Neural crest cell (in vitro differentiated cells): ENCODE data around the gene NPLOC4. TPM values are rescaled to one million over a fixed set of nuclear protein-coding genes. Genes with fewer than 3 reads are reported as not detected.
"Not testable (repeated sequence)": the region's sequence is repeated elsewhere in the genome, so short reads cannot be mapped to it uniquely, and the experiment has no call there.

Experiments
- DNase-seq: peaks from one replicate; pipeline ENCODE4 v3.0.0; 2021; ENCODE audit warnings: low read depth, mixed read lengths, low spot score
- H3K27ac Mint-ChIP-seq: one replicate; pipeline ENCODE4 v1.8.0; 2021; ENCODE audit warnings: mild to moderate bottlenecking, mixed read lengths; ENCODE audit not compliant: unreplicated experiment
- H3K27me3 Mint-ChIP-seq: 2 replicates; pipeline ENCODE4 v1.8.0; 2021; ENCODE audit warnings: low read depth, mild to moderate bottlenecking, mixed read lengths
- H3K36me3 Mint-ChIP-seq: 2 replicates; pipeline ENCODE4 v1.8.0; 2021; ENCODE audit warnings: low read depth, mild to moderate bottlenecking, mixed read lengths
- H3K4me1 Mint-ChIP-seq: 2 replicates; pipeline ENCODE4 v1.8.0; 2021; ENCODE audit warnings: mixed read lengths
- H3K4me3 Mint-ChIP-seq: one replicate; pipeline ENCODE4 v1.8.0; 2021; ENCODE audit warnings: mild to moderate bottlenecking, mixed read lengths
- H3K9me3 Mint-ChIP-seq: 2 replicates; pipeline ENCODE4 v1.8.0; 2021; ENCODE audit warnings: mixed read lengths
- total RNA-seq: library from RNA; stranded (reverse); gene quantifications from 2 replicates; pipeline ENCODE4 v1.2.1, GENCODE V29; 2021
- TF ChIP-seq, protein P1 (sequence below): fragments of 200-600 bp; sonication (generic); conservative IDR thresholded peaks from 2 replicates; pipeline ENCODE4 v1.5.0; 2021; ENCODE audit warnings: antibody characterized with exemption, mild to moderate bottlenecking

NPLOC4 gene
- total RNA-seq, 1 donor from 2014 or later = 97.7 TPM

DNA sequence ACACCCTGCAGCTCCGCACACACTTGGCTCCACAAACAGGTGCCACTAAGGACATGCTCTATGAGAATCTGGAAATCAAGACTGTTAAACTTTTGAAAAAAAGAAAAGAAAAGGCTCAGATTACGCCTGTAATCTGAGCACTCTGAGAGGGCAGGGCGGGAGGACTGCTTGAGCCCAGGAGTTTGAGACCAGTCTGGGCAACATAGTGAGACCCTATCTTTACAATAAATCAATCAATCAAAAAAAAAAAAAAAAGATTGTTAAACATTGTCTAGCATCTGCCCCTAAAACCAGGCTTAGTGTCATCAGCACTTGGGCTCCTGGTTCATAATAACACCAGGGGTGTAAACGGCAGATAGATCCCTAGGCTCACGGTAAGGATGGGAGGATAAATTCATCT lies 47.3 kb downstream of the NPLOC4 start:
- Mint-ChIP-seq H3K4me1 (no peaks in the 10 kb centered on the region), H3K27ac (no peak overlapping the region), H3K4me3 (no peak overlapping the region), H3K27me3 (no peaks in the 10 kb centered on the region), H3K36me3 (peaks cover 20% of the 10 kb centered on the region), H3K9me3 (no peaks in the 10 kb centered on the region)
- TF ChIP-seq, protein P1, sequence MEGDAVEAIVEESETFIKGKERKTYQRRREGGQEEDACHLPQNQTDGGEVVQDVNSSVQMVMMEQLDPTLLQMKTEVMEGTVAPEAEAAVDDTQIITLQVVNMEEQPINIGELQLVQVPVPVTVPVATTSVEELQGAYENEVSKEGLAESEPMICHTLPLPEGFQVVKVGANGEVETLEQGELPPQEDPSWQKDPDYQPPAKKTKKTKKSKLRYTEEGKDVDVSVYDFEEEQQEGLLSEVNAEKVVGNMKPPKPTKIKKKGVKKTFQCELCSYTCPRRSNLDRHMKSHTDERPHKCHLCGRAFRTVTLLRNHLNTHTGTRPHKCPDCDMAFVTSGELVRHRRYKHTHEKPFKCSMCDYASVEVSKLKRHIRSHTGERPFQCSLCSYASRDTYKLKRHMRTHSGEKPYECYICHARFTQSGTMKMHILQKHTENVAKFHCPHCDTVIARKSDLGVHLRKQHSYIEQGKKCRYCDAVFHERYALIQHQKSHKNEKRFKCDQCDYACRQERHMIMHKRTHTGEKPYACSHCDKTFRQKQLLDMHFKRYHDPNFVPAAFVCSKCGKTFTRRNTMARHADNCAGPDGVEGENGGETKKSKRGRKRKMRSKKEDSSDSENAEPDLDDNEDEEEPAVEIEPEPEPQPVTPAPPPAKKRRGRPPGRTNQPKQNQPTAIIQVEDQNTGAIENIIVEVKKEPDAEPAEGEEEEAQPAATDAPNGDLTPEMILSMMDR = no peak
- DNase-seq = no peak

DNA sequence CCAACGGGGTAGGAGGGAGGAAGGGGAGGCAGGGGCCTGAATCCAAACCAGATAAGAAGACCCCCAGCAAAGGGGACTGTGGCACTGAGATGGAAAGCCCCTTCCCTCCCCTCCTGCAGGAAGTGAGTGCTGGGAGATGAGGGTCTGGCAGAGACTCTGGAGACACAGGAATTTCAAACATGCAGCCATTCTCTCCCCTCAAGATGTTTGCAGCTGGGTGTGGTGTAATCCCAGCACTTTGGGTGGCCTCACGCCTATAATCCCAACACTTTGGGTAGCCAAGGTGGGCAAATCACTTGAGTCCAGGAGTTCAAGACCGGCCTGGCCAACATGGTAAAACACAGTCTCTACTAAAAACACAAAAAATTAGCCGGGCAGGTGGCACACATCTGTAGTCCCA lies 50.8 kb downstream of the NPLOC4 start:
- DNase-seq = no peak

DNA sequence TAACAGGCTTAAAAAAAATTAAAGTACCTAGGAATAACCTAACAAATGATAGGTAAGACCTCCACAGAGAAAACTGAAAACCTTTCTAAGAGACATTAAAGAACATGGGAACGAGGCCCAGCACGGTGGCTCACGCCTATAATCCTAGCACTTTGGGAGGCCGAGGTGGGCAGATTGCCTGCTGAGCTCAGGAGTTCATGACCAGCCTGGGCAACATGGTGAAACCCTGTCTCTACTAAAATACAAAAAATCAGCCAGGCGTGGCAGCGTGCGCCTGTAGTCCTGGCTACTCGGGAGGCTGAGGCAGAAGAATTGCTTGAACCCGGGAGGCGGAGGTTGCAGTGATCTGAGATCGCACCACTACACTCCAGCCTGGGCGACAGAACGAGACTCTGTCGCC lies 52.1 kb downstream of the NPLOC4 start:
- H3K4me1 Mint-ChIP-seq, H3K27ac Mint-ChIP-seq, H3K4me3 Mint-ChIP-seq, H3K27me3 Mint-ChIP-seq, DNase-seq, H3K9me3 Mint-ChIP-seq: not testable (repeated sequence)
- H3K36me3 Mint-ChIP-seq = peaks cover 18% of the 10 kb centered on the region

More for the DNA sequence above, 50.8 kb downstream of the NPLOC4 start:
- Mint-ChIP-seq H3K27ac (no peak overlapping the region), H3K36me3 (peaks cover 18% of the 10 kb centered on the region), H3K27me3 (no peaks in the 10 kb centered on the region), H3K4me1 (no peaks in the 10 kb centered on the region), H3K9me3 (no peaks in the 10 kb centered on the region), H3K4me3 (no peak overlapping the region)
- TF ChIP-seq, protein P1 = no peak

DNA sequence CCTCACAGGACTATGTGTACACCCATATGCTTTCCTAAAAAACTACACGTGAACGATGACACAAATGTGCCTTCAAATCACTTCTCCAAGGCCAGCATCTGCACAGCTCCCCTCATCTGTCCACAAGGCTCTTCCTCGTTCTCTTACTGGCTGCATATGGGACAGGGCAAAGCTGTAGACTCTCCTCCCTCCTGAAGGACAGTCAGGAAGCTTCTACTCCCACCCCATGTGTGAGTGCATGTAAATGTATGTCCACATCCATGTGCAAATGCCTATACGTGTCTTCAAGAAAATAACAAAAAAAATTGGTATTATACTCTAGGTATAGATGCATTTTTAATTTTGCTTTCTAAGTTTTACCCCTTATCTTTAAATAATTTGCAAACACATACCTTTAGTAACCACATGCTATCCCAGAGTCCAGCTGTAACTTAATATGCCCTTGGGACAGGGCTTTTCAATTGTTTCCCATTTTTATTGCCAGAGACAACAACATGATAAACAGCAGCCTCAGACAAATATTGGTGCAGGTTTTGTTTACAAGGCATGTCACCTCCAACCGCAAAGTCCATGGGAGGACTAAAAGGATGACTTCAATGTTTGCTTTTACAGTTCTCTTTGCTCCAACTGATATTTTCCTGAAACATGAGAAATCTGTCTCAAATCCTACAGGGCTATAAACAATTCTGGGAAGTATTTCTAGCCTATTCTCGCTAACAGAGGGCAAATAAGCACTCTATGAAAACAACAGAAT lies 53.1 kb downstream of the NPLOC4 start:
- no peaks in the 10 kb centered on the region for H3K27me3 Mint-ChIP-seq
- H3K4me1 Mint-ChIP-seq = no peaks in the 10 kb centered on the region
- TF ChIP-seq, protein P1 = no peak
- H3K36me3 Mint-ChIP-seq = peaks cover 20% of the 10 kb centered on the region
- no peak overlapping the region for H3K4me3 Mint-ChIP-seq
- no peak for DNase-seq
- no peak overlapping the region for H3K27ac Mint-ChIP-seq
- H3K9me3 Mint-ChIP-seq = no peaks in the 10 kb centered on the region

DNA sequence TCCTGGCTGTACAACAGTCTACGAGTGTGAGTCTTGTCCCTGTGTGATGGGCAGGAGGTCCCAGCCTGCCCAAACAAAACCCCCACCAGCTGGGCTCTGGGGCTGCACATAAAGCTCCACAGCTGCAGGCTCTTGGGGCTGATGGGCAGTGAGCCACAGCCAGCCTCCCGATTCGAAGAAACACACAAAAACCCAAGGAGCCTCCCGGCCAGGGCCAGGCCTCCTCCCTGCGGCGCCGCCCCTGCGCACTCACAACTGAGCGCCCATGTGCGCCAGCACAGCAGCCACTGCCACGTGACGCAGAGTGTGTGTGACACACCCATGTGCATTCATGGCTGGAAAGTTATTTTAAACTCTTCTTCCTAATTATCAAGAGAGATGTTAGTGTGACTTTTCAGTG lies 54.2 kb downstream of the NPLOC4 start:
- Mint-ChIP-seq H3K9me3 (no peaks in the 10 kb centered on the region), H3K36me3 (peaks cover 14% of the 10 kb centered on the region), H3K27ac (no peak overlapping the region), H3K4me3 (no peak overlapping the region), H3K4me1 (no peaks in the 10 kb centered on the region), H3K27me3 (no peaks in the 10 kb centered on the region)
- TF ChIP-seq, protein P1 = no peak
- no peak for DNase-seq

DNA sequence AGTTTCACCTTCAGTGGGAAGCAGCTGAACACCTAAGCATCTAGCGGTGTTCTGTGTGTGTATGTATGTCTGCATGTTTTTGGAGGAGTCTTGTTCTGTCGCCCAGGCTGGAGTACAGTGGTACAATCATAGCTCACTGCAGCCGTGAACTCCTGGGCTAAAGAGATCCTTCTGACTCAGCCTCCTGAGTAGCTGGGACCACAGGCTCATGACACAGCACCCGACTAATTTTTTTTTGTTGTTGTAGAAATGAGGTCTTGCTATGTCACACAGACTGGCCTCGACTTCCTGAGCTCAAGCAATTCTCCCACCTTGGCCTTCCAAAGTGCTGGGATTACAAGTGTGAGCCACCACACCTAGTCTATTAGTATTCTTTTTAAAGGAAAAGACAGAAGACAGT lies 54.6 kb downstream of the NPLOC4 start:
- no peaks in the 10 kb centered on the region for H3K9me3 Mint-ChIP-seq
- TF ChIP-seq, protein P1 = no peak
- DNase-seq = no peak
- no peak overlapping the region for H3K27ac Mint-ChIP-seq
- H3K4me3 Mint-ChIP-seq = no peak overlapping the region
- peaks cover 14% of the 10 kb centered on the region for H3K36me3 Mint-ChIP-seq
- peaks cover 2% of the 10 kb centered on the region for H3K4me1 Mint-ChIP-seq
- no peaks in the 10 kb centered on the region for H3K27me3 Mint-ChIP-seq
